KMS-11 (cell line): Measurements from ENCODE around the gene MUC5AC.
"Not testable (repeated sequence)": the region's sequence is repeated elsewhere in the genome, so short reads cannot be mapped to it uniquely, and the experiment has no call there.

ENCODE experiments used
- H2AFZ ChIP-seq: fragments of 200-600 bp; sonication (generic); 2 replicates; pipeline ENCODE4 v1.6.1; 2016; ENCODE audit warnings: antibody characterized with exemption, mixed run types, low read depth
- H3K27ac ChIP-seq: fragments of 200-600 bp; sonication (generic); 2 replicates; pipeline ENCODE4 v1.6.1; 2016; ENCODE audit warnings: mild to moderate bottlenecking, mixed run types
- H3K27me3 ChIP-seq: fragments of 200-600 bp; sonication (generic); 2 replicates; pipeline ENCODE4 v1.6.1; 2017; ENCODE audit warnings: mild to moderate bottlenecking, low read depth, mixed run types, moderate library complexity; ENCODE audit not compliant: insufficient read depth
- H3K36me3 ChIP-seq: fragments of 200-600 bp; sonication (generic); 2 replicates; pipeline ENCODE4 v1.6.1; 2017; ENCODE audit warnings: mild to moderate bottlenecking, mixed run types; ENCODE audit not compliant: insufficient read depth
- H3K4me1 ChIP-seq: fragments of 200-600 bp; sonication (generic); 2 replicates; pipeline ENCODE4 v1.6.1; 2016; ENCODE audit warnings: mild to moderate bottlenecking, low read depth, mixed run types; ENCODE audit not compliant: poor library complexity, severe bottlenecking
- H3K4me2 ChIP-seq: fragments of 200-600 bp; sonication (generic); 2 replicates; pipeline ENCODE4 v1.7.0; 2016; ENCODE audit warnings: mild to moderate bottlenecking, mixed run types
- H3K4me3 ChIP-seq: fragments of 200-600 bp; sonication (generic); IDR thresholded peaks from 2 replicates; pipeline ENCODE4 v1.6.1; 2017; ENCODE audit warnings: low read depth, low read length, mixed read lengths; ENCODE audit not compliant: insufficient read depth
- H3K79me2 ChIP-seq: fragments of 200-600 bp; sonication (generic); 2 replicates; pipeline ENCODE4 v1.6.1; 2016; ENCODE audit warnings: low read depth, mixed run types; ENCODE audit not compliant: insufficient read depth
- H3K9ac ChIP-seq: fragments of 200-600 bp; sonication (generic); 2 replicates; pipeline ENCODE4 v1.6.1; 2016; ENCODE audit warnings: mild to moderate bottlenecking, mixed run types
- H4K20me1 ChIP-seq: fragments of 200-600 bp; sonication (generic); 2 replicates; pipeline ENCODE4 v1.6.1; 2016; ENCODE audit warnings: mild to moderate bottlenecking, mixed run types; ENCODE audit not compliant: insufficient read depth
- TF ChIP-seq, protein P1 (sequence below): fragments of 200-600 bp; sonication (generic); conservative IDR thresholded peaks from 2 replicates; pipeline ENCODE4 v1.6.1; 2017; ENCODE audit warnings: low read depth, mild to moderate bottlenecking, antibody characterized with exemption, low read length, moderate library complexity, mixed read lengths

Gene MUC5AC

DNA sequence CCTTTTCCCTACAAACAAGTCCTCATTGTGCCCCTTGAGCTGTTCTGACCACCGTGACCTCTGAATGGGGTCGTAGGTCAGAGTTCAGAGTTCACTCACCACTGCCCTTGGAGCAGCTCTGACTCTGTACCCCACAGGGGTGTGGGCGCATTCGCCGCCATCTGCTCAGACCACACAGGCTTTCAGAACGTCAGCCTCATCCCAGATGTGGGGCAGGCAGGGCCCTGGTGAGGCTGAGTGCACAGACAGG, 50.3 kb downstream of the MUC5AC start:
- Histone ChIP-seq H3K9ac (no peak overlapping the region), H2AFZ (no peak overlapping the region), H3K79me2 (no peaks in the 10 kb centered on the region), H3K36me3 (no peaks in the 10 kb centered on the region), H3K4me3 (no peak overlapping the region), H3K4me1 (no peaks in the 10 kb centered on the region), H3K4me2 (no peak overlapping the region), H4K20me1 (no peaks in the 10 kb centered on the region), H3K27me3 (peaks cover 76% of the 10 kb centered on the region), H3K27ac (no peak overlapping the region)
- TF ChIP-seq, protein P1, sequence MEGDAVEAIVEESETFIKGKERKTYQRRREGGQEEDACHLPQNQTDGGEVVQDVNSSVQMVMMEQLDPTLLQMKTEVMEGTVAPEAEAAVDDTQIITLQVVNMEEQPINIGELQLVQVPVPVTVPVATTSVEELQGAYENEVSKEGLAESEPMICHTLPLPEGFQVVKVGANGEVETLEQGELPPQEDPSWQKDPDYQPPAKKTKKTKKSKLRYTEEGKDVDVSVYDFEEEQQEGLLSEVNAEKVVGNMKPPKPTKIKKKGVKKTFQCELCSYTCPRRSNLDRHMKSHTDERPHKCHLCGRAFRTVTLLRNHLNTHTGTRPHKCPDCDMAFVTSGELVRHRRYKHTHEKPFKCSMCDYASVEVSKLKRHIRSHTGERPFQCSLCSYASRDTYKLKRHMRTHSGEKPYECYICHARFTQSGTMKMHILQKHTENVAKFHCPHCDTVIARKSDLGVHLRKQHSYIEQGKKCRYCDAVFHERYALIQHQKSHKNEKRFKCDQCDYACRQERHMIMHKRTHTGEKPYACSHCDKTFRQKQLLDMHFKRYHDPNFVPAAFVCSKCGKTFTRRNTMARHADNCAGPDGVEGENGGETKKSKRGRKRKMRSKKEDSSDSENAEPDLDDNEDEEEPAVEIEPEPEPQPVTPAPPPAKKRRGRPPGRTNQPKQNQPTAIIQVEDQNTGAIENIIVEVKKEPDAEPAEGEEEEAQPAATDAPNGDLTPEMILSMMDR, result no peak

DNA sequence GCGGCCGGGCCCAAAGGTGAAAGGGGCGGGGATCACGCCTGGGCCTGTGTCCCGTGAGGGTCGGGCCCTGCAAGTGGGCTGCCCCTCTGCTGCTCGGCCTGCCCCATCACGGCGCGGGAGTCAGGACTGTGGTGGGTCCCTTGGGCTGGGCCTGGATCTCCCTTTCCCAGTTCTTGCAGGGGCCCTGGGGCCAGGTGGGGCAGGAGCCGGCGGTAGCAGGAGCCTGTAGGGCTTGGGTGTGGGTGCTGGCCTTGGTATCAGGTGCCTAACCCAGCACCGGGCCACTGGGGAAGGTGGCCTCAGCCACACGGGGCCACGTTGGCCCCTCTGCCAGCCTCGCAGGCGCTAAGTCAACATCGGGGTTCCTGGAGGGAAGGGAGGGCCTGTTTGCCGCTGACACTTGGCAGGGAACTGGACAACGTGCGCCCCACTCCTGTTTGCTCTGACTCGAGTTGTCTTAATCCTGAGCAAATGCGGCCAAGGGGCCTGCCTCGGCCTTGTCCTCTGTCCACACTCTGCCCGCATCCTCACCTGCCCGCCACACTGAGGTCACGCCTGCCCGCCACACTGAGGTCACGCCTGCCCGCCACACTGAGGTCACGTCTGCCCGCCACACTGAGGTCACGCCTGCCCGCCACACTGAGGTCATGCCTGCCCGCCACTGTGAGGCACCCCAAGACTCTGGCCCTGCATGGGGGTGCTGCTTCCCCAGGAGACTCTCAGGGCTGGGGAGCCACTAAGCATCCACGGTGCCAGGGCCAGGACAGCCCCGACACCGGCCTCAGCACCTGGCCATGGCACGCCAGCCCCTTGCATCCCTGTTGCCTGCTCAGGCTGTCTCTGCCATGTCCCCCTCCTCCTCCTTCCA, 50.9 kb downstream of the MUC5AC start:
- no peak overlapping the region for H3K9ac ChIP-seq
- H3K4me1 ChIP-seq, result no peaks in the 10 kb centered on the region
- TF ChIP-seq, protein P1, result no peak
- H4K20me1 ChIP-seq, result no peaks in the 10 kb centered on the region
- peaks cover 80% of the 10 kb centered on the region for H3K27me3 ChIP-seq
- H2AFZ ChIP-seq, result no peak overlapping the region
- H3K79me2 ChIP-seq, result no peaks in the 10 kb centered on the region
- H3K4me3 ChIP-seq, result no peak overlapping the region
- no peaks in the 10 kb centered on the region for H3K36me3 ChIP-seq
- H3K4me2 ChIP-seq, result no peak overlapping the region
- no peak overlapping the region for H3K27ac ChIP-seq

DNA sequence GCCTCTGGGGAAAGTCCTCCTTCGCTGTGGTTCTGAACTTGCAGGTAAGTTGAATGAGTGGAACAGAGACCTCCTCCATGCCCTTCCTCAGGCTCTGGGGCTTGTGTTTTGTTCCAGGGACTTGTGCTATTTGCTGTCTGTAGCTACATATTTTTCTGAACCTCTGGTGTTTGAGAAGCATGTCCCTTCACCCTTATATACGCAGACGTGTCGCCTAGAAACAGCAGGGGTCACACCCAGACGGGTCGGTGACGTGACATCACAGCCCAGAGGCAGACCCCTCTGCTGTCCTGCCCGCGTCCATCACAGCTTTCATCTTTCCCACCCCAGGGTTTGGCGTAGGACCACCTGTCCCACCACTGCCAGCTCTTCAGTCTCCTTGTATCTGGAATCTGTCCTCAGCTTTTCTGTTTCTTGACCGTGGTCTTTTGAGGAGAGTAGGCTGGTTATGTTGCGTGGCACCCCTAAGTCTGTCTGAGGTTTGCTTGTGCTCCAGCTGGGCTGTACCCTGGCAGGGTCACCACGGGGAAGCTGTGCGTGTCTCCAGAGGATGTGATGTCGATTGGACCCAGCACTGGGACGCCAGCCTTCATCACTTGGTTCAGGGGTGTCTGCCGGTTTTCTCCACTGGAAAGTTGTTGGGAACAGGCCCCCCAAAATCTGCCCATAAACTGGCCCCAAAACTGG, 51.8 kb downstream of the MUC5AC start:
- no peak overlapping the region for H3K27ac ChIP-seq
- no peaks in the 10 kb centered on the region for H3K4me1 ChIP-seq
- H3K79me2 ChIP-seq, result no peaks in the 10 kb centered on the region
- no peaks in the 10 kb centered on the region for H4K20me1 ChIP-seq
- H3K4me2 ChIP-seq, result no peak overlapping the region
- no peak overlapping the region for H3K4me3 ChIP-seq
- no peak overlapping the region for H2AFZ ChIP-seq
- TF ChIP-seq, protein P1, result no peak
- H3K27me3 ChIP-seq, result peaks cover 87% of the 10 kb centered on the region
- no peak overlapping the region for H3K9ac ChIP-seq
- no peaks in the 10 kb centered on the region for H3K36me3 ChIP-seq

DNA sequence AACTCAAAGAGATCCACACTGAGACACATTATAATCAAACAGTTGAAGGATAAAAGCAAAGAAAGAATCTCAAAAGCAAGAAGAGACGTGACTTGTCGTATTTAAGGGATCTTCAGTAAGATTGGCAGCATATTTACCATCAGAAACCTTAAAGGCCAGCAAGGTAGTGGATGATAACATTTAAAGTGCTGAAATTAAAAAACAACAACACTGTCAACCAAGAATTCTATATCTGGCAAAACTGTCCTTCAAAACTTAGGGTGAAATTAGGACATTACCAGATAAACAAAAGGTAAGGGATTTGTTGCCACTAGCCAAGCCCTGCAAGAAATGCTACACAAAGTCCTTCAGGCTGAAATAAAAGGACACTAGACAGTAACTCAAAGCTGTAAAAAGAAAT, 54.1 kb downstream of the MUC5AC start:
- Histone ChIP-seq H3K4me3 (no peak overlapping the region), H2AFZ (no peak overlapping the region), H3K36me3 (no peaks in the 10 kb centered on the region), H3K27ac (no peak overlapping the region), H3K9ac (no peak overlapping the region), H3K4me1 (no peaks in the 10 kb centered on the region), H3K27me3 (peaks cover 90% of the 10 kb centered on the region), H3K4me2 (no peak overlapping the region), H3K79me2 (no peaks in the 10 kb centered on the region), H4K20me1 (no peaks in the 10 kb centered on the region)
- TF ChIP-seq, protein P1, result no peak

DNA sequence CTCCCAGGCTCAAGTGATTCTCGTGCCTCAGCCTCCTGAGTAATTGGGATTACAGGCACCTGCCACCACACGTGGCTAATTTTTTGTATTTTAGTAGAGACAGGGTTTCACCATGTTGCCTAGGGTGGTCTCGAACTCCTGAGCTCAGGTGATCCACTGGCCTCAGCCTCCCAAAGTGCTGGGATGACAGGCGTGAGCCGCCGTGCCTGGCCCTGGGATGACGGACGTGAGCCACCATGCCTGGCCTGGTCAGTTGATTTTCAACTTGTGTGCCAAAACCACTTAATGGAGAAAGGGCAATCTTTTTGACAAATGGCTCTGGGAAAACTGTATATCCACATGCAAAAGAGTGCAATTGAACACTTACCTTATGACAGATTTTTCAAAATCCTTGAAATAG, 58.1 kb downstream of the MUC5AC start:
- H3K9ac ChIP-seq, H2AFZ ChIP-seq, H3K4me3 ChIP-seq, H4K20me1 ChIP-seq, H3K4me1 ChIP-seq, H3K4me2 ChIP-seq, H3K27ac ChIP-seq, H3K36me3 ChIP-seq, H3K79me2 ChIP-seq: not testable (repeated sequence)
- peaks cover 90% of the 10 kb centered on the region for H3K27me3 ChIP-seq
